ENCODE data around the gene SPNS1. TPM values are rescaled to one million over a fixed set of nuclear protein-coding genes. Genes with fewer than 3 reads are reported as not detected.

Gene SPNS1
- total RNA-seq, 4 donors from 2014 or later, result 24.2 to 34.6 (median 34.0) TPM

GRCh38 chr16:28931801-28932225, 42.8 kb upstream of the SPNS1 start, which contains the start of gene CD19:
TSS of gene CD19 (plus strand) at chr16:28931971. CDS start at chr16:28932001, 30 bp downstream.
- no peak within 1 kb of the TSS for H3K4me3 ChIP-seq (ENCODE audit: low read depth, poor library complexity, severe bottlenecking)
- TF ChIP-seq POLR2A (IDR thresholded peaks at IDR 0.05) (no peak), CTCF (IDR thresholded peaks at IDR 0.05) (no peak)
- intact Hi-C loops (cut with DNase I; ENCODE audit: low total_unique reads), result loop anchor here (2.0 kb wide), 1 partner anchor 13 kb away; no protein-coding TSS in a partner anchor
- peak in 1 of 2 donors; percentile 64 for DNase-seq (ENCODE audit: low spot score in 2 of 2)
- WGBS, 2 donors, result 91 to 94% methylated on average over 10 of the region's 10 CpGs

GRCh38 chr16:28932339-28933141, 42.0 kb upstream of the SPNS1 start:
- no peak for TF ChIP-seq CTCF (IDR thresholded peaks at IDR 0.05)
- no peak for TF ChIP-seq POLR2A (IDR thresholded peaks at IDR 0.05)
- intact Hi-C loops (cut with DNase I; ENCODE audit: low total_unique reads), result no loop called here
- H3K4me3 ChIP-seq (ENCODE audit: low read depth, poor library complexity, severe bottlenecking), result no peak overlapping the region
- 87 to 90% methylated on average over 20 of the region's 20 CpGs for WGBS, 2 donors
- DNase-seq (ENCODE audit: low spot score in 2 of 2), result peak in 1 of 2 donors; percentile 49

GRCh38 chr16:28933171-28933570, 41.4 kb upstream of the SPNS1 start:
- TF ChIP-seq POLR2A (IDR thresholded peaks at IDR 0.05), result no peak
- TF ChIP-seq CTCF (IDR thresholded peaks at IDR 0.05), result no peak
- no peak for DNase-seq (ENCODE audit: low spot score in 2 of 2)
- H3K4me3 ChIP-seq (ENCODE audit: low read depth, poor library complexity, severe bottlenecking), result no peak overlapping the region
- intact Hi-C loops (cut with DNase I; ENCODE audit: low total_unique reads), result no loop called here
- 82 to 84% methylated on average over 8 of the region's 8 CpGs for WGBS, 2 donors

GRCh38 chr16:28935346-28935745, 39.2 kb upstream of the SPNS1 start:
- intact Hi-C loops (cut with DNase I; ENCODE audit: low total_unique reads), result no loop called here
- no peak overlapping the region for H3K4me3 ChIP-seq (ENCODE audit: low read depth, poor library complexity, severe bottlenecking)
- DNase-seq (ENCODE audit: low spot score in 2 of 2), result no peak
- no peak for TF ChIP-seq POLR2A (IDR thresholded peaks at IDR 0.05)
- no peak for TF ChIP-seq CTCF (IDR thresholded peaks at IDR 0.05)
- 88 to 98% methylated on average over 4 of the region's 4 CpGs for WGBS, 2 donors

GRCh38 chr16:28935924-28936783, 38.4 kb upstream of the SPNS1 start:
- TF ChIP-seq CTCF (IDR thresholded peaks at IDR 0.05) (no peak), POLR2A (IDR thresholded peaks at IDR 0.05) (no peak)
- intact Hi-C loops (cut with DNase I; ENCODE audit: low total_unique reads), result loop anchor here (2.0 kb wide), 1 partner anchor 27 kb away; no protein-coding TSS in a partner anchor
- peak; percentile 65 to 93 for DNase-seq (ENCODE audit: low spot score in 2 of 2)
- WGBS, 2 donors, result 27 to 38% methylated on average over 36 of the region's 36 CpGs
- no peak overlapping the region for H3K4me3 ChIP-seq (ENCODE audit: low read depth, poor library complexity, severe bottlenecking)
